Measurements from ENCODE around the gene COPS6.

COPS6 gene

DNA sequence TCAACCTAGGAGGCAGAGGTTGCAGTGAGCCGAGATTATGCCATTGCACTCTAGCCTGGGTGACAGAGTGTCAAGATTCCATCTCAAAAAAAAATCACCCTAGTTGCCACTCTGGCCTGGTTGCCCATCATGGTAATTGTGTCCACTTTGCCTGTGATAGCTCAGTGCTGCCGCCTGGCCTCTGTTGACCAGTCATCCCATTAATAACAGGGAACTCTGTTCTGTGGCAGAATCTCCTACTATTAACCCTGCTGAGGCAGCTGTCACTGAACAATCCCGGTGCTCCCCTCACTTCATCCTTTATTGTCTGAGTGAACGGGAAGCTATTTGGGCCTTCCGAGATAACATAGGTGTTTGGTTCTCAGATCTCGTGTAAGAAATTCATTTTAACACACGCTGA is 21.8 kb upstream of the COPS6 start:
- TF ChIP-seq GATA2 (IDR thresholded peaks at IDR 0.05; ENCODE audit: low read depth, low read length) (no peak), GATA3 (IDR thresholded peaks at IDR 0.05; ENCODE audit: low read depth, low read length) (no peak)

DNA sequence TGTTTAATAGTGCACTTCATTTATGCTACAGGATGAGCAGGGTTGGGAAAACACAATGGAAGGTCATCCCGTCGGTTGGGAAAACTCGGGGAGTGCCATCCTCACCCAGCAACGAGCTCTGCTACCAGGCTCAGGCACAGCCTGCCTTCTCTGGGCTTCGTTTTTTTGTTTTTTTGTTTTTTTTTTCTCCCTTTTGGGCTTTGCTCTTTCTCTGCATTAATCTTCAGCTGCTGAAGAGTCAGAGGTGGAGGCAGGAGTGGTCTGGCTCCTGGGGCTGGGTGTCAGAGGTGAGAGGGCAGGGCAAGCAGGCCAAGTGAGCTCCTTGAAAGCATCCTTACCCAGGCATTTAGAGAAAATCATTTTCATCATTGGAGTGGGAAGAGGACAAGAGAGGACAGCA is 18.8 kb upstream of the COPS6 start:
- no peak for TF ChIP-seq GATA3 (IDR thresholded peaks at IDR 0.05; ENCODE audit: low read depth, low read length)
- TF ChIP-seq GATA2 (IDR thresholded peaks at IDR 0.05; ENCODE audit: low read depth, low read length): no peak

DNA sequence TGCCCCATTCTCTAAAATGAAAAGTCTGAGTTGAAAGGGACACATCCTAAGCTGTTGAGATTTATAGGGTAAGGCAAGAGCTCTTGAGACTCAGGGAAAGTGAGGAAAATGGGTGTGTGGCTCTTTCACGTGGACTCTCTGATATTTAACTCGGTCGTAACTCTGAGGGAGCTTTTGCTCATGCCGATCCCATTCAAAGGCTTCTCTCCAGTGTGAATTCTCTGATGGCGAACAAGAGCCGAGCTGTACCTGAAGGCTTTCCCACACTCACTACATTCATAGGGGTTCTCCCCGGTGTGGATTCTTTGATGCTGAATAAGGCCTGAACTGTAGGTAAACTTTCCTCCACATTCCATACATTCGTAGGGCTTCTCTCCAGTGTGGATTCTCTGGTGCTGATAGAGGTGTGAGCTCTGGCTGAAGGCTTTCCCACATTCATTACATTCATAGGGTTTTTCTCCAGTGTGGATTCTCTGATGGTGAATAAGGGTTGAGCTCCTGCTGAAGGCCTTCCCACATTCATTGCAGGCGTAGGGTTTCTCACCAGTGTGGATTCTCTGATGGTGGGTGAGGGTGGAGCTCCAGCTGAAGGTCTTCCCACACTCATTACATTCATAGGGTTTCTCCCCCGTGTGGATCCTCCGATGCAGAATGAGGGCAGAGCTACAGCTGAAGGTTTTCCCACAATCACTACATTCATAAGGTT is 17.6 kb upstream of the COPS6 start:
- TF ChIP-seq GATA3 (IDR thresholded peaks at IDR 0.05; ENCODE audit: low read depth, low read length) (no peak), GATA2 (IDR thresholded peaks at IDR 0.05; ENCODE audit: low read depth, low read length) (no peak)

DNA sequence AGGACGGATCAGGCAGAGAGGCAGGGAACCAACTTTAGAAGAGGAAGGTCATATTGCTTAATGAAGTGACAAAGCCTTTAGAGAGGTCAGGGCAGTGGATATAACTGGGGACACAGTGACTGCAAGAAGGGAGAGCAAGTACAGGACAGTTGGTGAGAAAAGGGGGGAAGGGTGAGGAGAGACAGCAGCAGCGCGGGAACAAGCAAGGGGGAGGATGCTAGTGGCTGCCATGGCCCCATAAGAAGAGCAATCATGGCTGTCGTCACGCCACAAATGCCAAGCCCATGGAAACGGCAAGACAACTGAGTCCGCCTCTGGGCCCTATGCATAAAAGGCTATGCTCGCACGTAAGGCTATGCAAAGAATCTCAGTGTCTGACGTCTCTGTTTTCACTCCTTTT is 16.3 kb upstream of the COPS6 start:
- TF ChIP-seq GATA2 (IDR thresholded peaks at IDR 0.05; ENCODE audit: low read depth, low read length) (no peak), GATA3 (IDR thresholded peaks at IDR 0.05; ENCODE audit: low read depth, low read length) (no peak)

DNA sequence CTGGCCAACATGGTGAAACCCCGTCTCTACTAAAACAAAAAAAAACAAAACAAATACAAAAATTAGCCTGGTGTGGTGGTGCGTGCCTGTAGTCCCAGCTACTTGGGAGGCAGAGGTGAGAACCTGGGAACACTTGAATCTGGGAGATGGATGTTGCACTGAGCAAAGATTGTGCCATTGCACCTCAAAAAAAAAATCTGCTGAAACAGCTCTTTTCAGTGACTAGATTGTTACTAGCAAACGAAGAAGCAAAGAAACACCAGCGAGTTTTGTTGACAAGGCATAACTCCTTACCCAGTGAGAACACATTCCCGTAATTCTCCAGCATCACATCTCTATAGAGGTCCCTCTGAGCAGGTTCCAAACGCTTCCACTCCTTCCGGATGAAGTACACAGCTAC is 13.9 kb upstream of the COPS6 start:
- TF ChIP-seq GATA3 (IDR thresholded peaks at IDR 0.05; ENCODE audit: low read depth, low read length) (no peak), GATA2 (IDR thresholded peaks at IDR 0.05; ENCODE audit: low read depth, low read length) (no peak)

DNA sequence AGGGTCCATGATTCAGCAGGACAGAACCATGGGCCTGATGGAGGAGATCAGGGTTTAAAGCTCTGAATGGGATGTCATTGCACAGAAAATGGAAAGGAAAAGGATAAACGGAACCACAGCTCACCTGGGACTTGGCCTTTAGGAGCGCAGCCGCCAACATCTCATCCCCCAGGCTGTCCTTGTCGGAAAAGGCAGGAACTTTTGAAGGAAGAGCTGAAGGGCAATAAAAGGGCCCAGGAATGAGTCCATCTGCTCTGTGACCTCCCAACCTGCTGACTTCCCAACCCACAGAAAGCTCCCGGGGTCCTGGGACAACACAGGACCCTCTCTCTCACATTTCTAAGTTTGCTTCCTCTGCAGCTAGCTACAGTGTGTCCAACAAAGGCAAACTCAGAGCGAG is 13.4 kb upstream of the COPS6 start:
- no peak for TF ChIP-seq GATA3 (IDR thresholded peaks at IDR 0.05; ENCODE audit: low read depth, low read length)
- no peak for TF ChIP-seq GATA2 (IDR thresholded peaks at IDR 0.05; ENCODE audit: low read depth, low read length)

DNA sequence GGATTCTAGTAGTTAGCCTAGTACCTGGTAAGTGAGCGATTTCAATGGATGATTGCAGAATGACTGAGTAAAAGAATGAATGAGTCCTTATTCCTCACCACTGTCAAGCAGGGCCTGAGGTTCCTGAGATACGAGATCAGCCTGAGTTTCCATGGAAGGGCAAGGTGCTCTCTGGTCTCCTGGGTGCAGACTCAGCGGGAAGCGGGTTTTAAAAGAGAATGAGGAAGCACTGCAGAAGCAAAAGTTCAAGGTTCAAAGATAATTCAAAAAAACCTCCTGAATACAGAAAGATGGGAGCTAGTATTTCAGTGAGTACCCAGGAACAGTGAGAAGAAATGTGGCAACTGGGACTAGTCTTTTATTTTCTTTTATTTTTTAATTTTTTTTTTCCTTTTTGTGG is 11.6 kb upstream of the COPS6 start:
- TF ChIP-seq GATA3 (IDR thresholded peaks at IDR 0.05; ENCODE audit: low read depth, low read length) (no peak), GATA2 (IDR thresholded peaks at IDR 0.05; ENCODE audit: low read depth, low read length) (no peak)

DNA sequence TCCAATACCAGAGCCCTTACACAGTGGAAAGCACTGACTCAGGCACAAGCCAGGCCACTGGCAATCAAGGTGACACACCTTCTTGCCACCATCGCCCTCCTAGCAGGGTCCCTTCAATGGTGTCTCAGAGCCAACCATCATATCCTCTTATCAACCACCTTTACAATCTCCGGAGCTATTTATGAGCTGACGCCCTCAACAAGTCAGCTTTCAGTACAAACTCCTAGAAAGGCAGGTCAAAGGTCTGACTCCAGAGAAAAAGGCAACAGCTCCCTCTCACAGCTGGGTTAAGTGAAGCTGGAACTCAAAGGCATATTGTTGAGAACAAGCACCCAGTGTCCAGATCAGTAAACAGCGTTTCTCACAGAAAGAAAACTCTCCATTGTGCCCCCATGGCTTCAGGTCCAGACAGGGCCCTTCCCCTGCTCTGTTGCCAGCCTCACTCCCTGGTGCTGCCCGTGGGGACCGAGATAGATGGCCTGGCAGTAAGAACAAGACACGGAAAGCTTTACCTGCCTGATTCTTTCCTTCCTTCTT is 9.7 kb upstream of the COPS6 start:
- TF ChIP-seq GATA2 (IDR thresholded peaks at IDR 0.05; ENCODE audit: low read depth, low read length): no peak
- TF ChIP-seq GATA3 (IDR thresholded peaks at IDR 0.05; ENCODE audit: low read depth, low read length): no peak

DNA sequence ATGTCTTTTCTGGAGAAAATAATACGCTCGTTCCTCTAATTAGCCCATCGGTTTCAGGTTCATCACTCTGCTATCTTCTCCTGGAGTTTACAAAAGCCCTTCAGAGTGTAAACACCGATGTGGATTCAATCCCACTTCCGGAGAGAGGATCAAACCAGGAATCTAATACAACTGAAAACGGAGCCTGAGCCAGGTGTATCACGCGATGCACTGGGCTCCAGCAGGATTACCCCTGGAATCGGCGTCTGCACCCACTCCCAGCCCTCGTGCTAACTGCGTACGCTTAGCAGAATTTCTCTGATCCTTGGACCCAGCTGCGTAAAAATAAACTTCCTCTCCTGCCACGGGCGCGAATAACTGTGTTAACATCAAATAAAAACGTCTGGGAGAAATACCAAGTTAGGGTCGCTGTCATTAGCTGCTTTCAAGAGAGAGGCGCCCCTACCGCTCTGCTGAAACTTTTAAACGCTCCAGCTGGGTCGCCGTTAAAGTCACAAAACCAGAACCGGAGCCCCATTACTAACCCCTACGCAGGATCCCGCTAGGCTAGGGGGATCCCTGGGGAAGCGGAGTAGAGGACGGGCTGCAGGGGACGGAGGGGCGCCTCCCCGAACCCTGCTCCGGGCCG is 7.7 kb upstream of the COPS6 start:
- TF ChIP-seq GATA3 (IDR thresholded peaks at IDR 0.05; ENCODE audit: low read depth, low read length) (no peak), GATA2 (IDR thresholded peaks at IDR 0.05; ENCODE audit: low read depth, low read length) (no peak)

DNA sequence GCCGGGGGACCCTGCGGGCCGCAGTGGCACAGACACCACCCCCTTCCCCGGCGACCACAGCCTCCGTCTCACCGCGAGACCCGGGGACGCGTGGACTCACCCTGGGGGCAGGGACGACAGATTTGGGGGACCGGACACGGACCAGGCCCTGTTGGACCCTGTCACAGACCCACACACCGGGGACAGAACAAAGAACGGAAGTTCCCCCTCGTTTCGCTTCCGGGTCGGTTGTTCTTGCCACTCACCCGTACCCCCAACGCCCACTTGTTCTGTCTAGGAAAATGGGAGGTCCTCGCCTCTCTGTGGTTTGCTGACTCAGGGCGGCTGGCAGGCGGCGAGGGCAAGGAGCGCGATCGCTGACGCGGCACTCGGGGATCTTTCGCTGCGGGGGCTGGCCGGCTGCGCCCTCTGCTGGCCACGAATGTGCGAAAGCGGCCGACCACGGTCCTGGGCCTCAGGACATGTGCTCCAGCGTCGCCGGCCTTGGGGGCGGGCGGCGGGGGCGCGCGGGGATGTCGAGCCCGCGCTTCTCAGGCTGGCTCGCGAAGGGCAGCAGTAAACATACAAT is 7.2 kb upstream of the COPS6 start, which contains the start of gene ZNF3:
Gene ZNF3, minus strand, starts transcription at position 189 of the 568 bp plus-strand sequence. CDS start 4,366 bp downstream, outside the sequence.
- TF ChIP-seq GATA3 (IDR thresholded peaks at IDR 0.05; ENCODE audit: low read depth, low read length): no peak
- TF ChIP-seq GATA2 (IDR thresholded peaks at IDR 0.05; ENCODE audit: low read depth, low read length): no peak; the same call in 1 of the 2 replicates

DNA sequence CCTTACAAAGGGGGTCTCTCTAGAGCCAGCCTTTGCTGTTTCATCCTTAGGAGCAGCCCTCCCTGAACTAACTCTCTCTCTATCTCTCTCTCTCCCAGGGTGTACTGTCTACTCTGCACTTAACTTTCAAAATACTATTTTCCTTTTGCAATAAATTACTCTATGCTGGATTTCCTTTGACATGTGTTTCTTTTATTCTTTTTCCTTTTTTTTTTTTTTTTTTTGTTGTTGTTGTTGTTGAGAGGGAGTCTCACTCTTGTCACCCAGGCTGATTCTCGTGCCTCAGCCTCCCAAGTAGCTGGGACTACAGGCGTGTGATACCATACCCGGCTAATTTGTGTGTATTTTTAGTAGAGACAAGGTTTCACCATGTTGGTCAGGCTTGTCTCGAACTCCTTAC is 5.8 kb upstream of the COPS6 start:
- no peak for TF ChIP-seq GATA3 (IDR thresholded peaks at IDR 0.05; ENCODE audit: low read depth, low read length)
- no peak for TF ChIP-seq GATA2 (IDR thresholded peaks at IDR 0.05; ENCODE audit: low read depth, low read length)

DNA sequence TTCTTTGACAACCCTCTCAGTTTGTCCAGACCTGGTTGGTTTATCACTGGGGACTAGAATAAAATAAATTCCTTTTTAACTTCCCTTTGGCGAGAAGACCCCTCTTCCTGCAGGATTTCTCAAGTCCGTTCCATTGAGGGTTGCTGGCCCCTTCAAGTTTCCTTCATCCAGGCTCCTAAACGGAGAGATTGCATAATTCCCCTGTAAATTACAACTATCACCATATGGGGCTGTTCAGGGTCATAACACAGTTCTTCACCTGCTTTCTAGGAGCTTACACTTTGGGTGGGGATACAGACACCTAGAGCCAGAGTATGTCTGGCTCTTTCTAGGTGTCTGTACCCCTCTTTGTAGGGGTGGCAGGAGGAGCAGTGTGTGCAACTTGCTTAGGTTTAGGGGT is 3.3 kb upstream of the COPS6 start:
- TF ChIP-seq GATA2 (IDR thresholded peaks at IDR 0.05; ENCODE audit: low read depth, low read length): no peak
- no peak for TF ChIP-seq GATA3 (IDR thresholded peaks at IDR 0.05; ENCODE audit: low read depth, low read length)

DNA sequence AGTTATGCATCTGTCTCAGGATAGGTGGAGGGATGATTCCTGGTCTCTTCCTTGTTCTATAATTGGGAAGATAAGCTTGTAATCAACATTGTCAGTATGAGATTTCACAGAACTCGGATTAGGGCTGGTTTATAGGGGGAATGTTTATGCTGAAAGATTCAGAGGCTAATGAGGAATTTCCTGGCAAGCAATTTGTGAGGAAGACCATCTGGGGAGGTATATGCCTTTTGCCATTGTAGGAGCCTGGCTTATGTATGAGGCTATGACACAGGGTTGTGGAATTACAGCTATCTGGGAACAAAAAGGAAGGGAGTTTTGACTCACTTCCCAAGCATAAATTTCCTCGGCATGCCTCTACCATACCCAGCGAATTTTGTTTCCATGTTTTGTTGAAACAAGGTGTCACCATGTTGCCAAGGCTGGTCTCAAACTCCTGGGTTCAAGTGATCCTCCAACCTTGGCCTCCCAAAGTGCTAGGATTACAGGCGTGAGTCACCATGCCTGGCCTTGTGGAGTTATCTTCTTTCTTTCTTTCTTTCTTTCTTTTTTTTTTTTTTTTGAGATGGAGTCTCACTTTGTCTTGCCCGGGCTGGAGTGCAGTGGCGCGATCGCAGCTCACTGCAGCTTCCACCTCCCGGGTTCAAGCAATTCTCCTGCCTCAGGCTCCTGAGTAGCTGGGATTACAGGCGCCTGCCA is 1.6 kb upstream of the COPS6 start:
- TF ChIP-seq GATA3 (IDR thresholded peaks at IDR 0.05; ENCODE audit: low read depth, low read length): no peak
- no peak for TF ChIP-seq GATA2 (IDR thresholded peaks at IDR 0.05; ENCODE audit: low read depth, low read length)

DNA sequence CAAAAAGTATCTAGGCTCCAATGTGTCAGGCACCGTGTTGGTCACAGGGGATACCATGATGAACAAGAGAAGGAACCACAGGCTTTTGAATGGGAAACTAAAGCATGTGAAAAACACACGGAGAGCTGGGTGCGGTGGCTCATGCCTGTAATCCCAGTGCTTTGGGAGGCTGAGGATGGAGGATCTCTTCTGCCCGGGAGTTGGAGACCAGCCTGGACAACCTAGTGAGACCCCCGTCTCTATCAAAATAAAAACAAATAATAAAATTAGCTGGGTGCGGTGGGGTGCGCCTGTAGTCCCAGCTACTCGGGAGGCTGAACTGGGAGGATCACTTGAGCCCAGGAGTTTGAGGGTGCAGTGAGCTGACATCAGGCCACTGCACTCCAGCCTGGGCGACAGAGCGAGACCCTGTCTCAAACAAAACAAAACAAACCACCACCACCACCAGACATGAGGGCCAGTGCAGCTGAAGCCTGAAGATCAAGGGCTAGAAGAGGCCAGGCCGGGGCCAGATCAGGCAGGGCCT is 611 bp upstream of the COPS6 start:
- TF ChIP-seq GATA2 (IDR thresholded peaks at IDR 0.05; ENCODE audit: low read depth, low read length): no peak
- TF ChIP-seq GATA3 (IDR thresholded peaks at IDR 0.05; ENCODE audit: low read depth, low read length): no peak

All from SH-SY5Y (cell line).